ENCODE data around the gene TP53I11. TPM values are rescaled to one million over a fixed set of nuclear protein-coding genes. Genes with fewer than 3 reads are reported as not detected.

TP53I11 gene
- total and polyA plus RNA-seq, 2 experiments from 2014 or later, result 59.9 to 117 TPM

DNA sequence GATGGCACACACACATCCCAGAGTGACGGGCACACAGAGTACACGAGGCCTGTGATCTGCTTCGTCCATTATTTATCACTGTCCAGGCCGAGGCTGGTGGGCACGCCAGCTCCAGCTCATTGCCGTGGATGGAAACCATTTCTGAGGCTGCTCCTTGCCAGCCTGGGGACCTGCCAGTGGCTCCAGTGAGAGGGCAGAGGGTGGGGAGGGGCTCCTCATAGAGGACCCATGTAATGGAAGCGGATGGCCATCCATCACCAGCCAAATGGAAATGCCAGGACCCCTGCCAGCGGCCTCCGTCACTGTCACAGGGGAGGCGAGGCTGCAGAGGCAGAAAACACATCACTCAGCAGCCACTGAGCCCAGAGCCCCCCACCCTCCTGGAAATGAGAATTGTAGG is 35.7 kb downstream of the TP53I11 start:
- Histone ChIP-seq H3K79me2 (ENCODE audit: insufficient read depth) (no peaks in the 10 kb centered on the region), H3K4me3 (no peak overlapping the region), H3K27me3 (replicated peaks; ENCODE audit: insufficient read depth) (0 out of 2 replicates have a peak, but pooled peaks cover 3% of the 10 kb centered on the region), H3F3A (ENCODE audit: insufficient read depth) (no peaks in the 10 kb centered on the region), H4K20me1 (ENCODE audit: insufficient read depth) (no peaks in the 10 kb centered on the region), H3K9me2 (ENCODE audit: insufficient read depth) (no peaks in the 10 kb centered on the region), H2AFZ (no peak overlapping the region), H3K9me3 (ENCODE audit: low read depth) (no peaks in the 10 kb centered on the region), H3K4me2 (ENCODE audit: unreplicated experiment) (no peak overlapping the region), H3K4me1 (ENCODE audit: insufficient read depth) (no peaks in the 10 kb centered on the region), H3K27ac (no peak overlapping the region), H3K9ac (no peak overlapping the region), H3K36me3 (ENCODE audit: low read depth) (no peaks in the 10 kb centered on the region)
- in situ Hi-C loops (cut with MboI), result loop anchor here (25.0 kb wide), 1 partner anchor 628 kb away; no protein-coding TSS in a partner anchor
- TF ChIP-seq EZH2phosphoT487 (IDR thresholded peaks at IDR 0.05; ENCODE audit: insufficient read depth, low read depth) (no peak), EZH2 (IDR thresholded peaks at IDR 0.05; ENCODE audit: insufficient read depth, poor library complexity, severe bottlenecking) (no peak)
- DNase-seq, result no peak
- 80 to 81% methylated on average over 7 to 10 of the region's 10 CpGs for WGBS, 2 experiments (ENCODE audit: low coverage in 1 of 2, low lambda C conversion rate in 2 of 2, missing lambda C conversion rate in 2 of 2)

DNA sequence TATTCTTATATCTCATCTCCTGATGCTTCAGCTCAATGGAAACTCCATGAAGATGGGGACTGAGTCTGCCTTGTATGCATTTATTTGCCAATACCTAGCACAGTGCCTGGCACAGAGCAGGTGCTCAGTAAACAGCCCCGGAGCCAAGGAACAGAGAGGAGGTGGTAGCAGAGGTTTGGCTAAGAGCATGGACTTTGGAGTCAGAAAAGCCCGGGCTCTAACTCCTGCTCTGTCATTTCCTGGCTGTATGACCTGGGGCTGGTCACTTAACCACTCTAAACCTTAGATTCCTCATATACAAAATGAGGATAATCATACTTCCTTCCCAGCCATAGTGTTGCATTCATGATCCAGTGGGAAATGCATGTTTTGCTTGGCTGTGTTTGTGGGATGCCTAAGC is 36.6 kb downstream of the TP53I11 start:
- Histone ChIP-seq H3K9me2 (ENCODE audit: insufficient read depth) (no peaks in the 10 kb centered on the region), H3K9me3 (ENCODE audit: low read depth) (no peaks in the 10 kb centered on the region), H4K20me1 (ENCODE audit: insufficient read depth) (no peaks in the 10 kb centered on the region), H3K27ac (no peak overlapping the region), H3F3A (ENCODE audit: insufficient read depth) (no peaks in the 10 kb centered on the region), H3K4me3 (no peak overlapping the region), H2AFZ (no peak overlapping the region), H3K4me2 (ENCODE audit: unreplicated experiment) (no peak overlapping the region), H3K4me1 (ENCODE audit: insufficient read depth) (no peaks in the 10 kb centered on the region), H3K79me2 (ENCODE audit: insufficient read depth) (no peaks in the 10 kb centered on the region), H3K27me3 (replicated peaks; ENCODE audit: insufficient read depth) (no peaks in the 10 kb centered on the region), H3K9ac (no peak overlapping the region), H3K36me3 (ENCODE audit: low read depth) (no peaks in the 10 kb centered on the region)
- 84 to 91% methylated on average over 2 of the region's 2 CpGs for WGBS, 2 experiments (ENCODE audit: low coverage in 1 of 2, low lambda C conversion rate in 2 of 2, missing lambda C conversion rate in 2 of 2)
- TF ChIP-seq EZH2 (IDR thresholded peaks at IDR 0.05; ENCODE audit: insufficient read depth, poor library complexity, severe bottlenecking), result no peak
- no peak for TF ChIP-seq EZH2phosphoT487 (IDR thresholded peaks at IDR 0.05; ENCODE audit: insufficient read depth, low read depth)
- no peak for DNase-seq
- in situ Hi-C loops (cut with MboI), result loop anchor here (25.0 kb wide), 1 partner anchor 627 kb away; no protein-coding TSS in a partner anchor

DNA sequence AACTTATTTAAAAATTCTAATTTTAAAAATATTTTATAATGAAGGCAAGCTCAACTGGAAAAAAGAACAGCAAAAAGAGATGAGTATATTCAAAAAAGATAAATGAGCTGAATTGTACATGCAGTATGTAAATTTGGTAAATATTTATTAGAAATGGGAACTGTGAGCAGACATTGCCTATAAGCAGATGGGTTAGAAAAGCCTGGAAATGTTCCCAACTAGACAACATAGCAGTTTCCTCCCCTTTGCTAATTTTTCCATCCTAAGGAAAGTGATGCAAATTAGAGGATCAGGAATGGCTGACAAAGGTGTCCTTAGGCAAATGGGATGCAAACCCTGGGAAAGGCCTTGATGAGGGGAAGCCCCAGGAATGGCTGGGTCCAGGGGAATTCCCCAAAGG is 37.2 kb downstream of the TP53I11 start:
- no peak overlapping the region for H3K9ac ChIP-seq
- H3K27me3 ChIP-seq (replicated peaks; ENCODE audit: insufficient read depth), result 0 out of 2 replicates have a peak, but pooled peaks cover 4% of the 10 kb centered on the region
- no peaks in the 10 kb centered on the region for H4K20me1 ChIP-seq (ENCODE audit: insufficient read depth)
- no peaks in the 10 kb centered on the region for H3K4me1 ChIP-seq (ENCODE audit: insufficient read depth)
- H3K9me2 ChIP-seq (ENCODE audit: insufficient read depth), result no peaks in the 10 kb centered on the region
- H3K9me3 ChIP-seq (ENCODE audit: low read depth), result no peaks in the 10 kb centered on the region
- H3K4me3 ChIP-seq, result no peak overlapping the region
- in situ Hi-C loops (cut with MboI), result loop anchor here (25.0 kb wide), 1 partner anchor 626 kb away; no protein-coding TSS in a partner anchor
- H3K4me2 ChIP-seq (ENCODE audit: unreplicated experiment), result no peak overlapping the region
- no peaks in the 10 kb centered on the region for H3F3A ChIP-seq (ENCODE audit: insufficient read depth)
- no peak overlapping the region for H3K27ac ChIP-seq
- DNase-seq, result no peak
- no peak overlapping the region for H2AFZ ChIP-seq
- TF ChIP-seq EZH2phosphoT487 (IDR thresholded peaks at IDR 0.05; ENCODE audit: insufficient read depth, low read depth) (no peak), EZH2 (IDR thresholded peaks at IDR 0.05; ENCODE audit: insufficient read depth, poor library complexity, severe bottlenecking) (no peak)
- H3K36me3 ChIP-seq (ENCODE audit: low read depth), result no peaks in the 10 kb centered on the region
- no peaks in the 10 kb centered on the region for H3K79me2 ChIP-seq (ENCODE audit: insufficient read depth)

DNA sequence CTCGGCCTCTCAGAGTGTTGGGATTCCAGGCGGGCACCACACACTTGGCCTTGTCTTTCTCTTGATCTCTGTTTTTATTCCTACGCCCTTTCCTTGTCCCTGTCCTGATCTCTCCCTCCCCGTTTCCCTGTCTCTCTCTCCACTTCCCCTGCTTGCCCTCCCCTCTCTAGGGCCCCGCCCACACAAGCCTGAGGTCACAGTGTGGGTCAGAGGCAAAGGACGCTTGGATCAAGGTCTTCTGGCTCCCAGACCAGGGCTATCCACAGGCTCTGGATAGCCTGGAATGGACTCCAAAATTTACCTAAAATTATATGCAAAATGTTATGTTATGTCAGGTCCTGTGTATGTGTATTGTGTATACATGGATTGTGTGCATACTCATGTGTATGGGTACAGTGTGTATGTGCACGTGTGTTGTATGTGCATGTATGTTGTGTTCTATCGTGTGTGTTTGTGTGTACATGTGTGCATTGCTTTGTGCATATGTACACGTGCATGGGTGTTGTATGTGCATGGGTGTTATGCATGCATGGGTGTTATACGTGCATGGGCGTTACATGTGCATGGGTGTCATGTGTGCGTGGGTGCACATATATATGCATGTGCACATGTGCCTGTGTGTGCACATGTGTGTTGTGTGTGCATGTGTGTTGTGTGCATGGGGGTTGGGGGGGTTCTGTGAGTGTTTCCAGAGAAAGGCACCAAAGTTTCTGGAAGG is 38.3 kb downstream of the TP53I11 start:
- no peaks in the 10 kb centered on the region for H4K20me1 ChIP-seq (ENCODE audit: insufficient read depth)
- no peak overlapping the region for H2AFZ ChIP-seq
- H3K4me1 ChIP-seq (ENCODE audit: insufficient read depth), result no peaks in the 10 kb centered on the region
- WGBS, 2 experiments (ENCODE audit: low coverage in 1 of 2, low lambda C conversion rate in 2 of 2, missing lambda C conversion rate in 2 of 2), result 55 to 63% methylated on average over 12 of the region's 12 CpGs
- H3K4me2 ChIP-seq (ENCODE audit: unreplicated experiment), result no peak overlapping the region
- no peak for DNase-seq
- H3K9ac ChIP-seq, result no peak overlapping the region
- no peaks in the 10 kb centered on the region for H3F3A ChIP-seq (ENCODE audit: insufficient read depth)
- H3K36me3 ChIP-seq (ENCODE audit: low read depth), result no peaks in the 10 kb centered on the region
- H3K4me3 ChIP-seq, result no peak overlapping the region
- H3K27me3 ChIP-seq (replicated peaks; ENCODE audit: insufficient read depth), result peaks cover 5% of the 10 kb centered on the region; the same call in 1 of the 2 replicates
- no peaks in the 10 kb centered on the region for H3K9me2 ChIP-seq (ENCODE audit: insufficient read depth)
- TF ChIP-seq EZH2 (IDR thresholded peaks at IDR 0.05; ENCODE audit: insufficient read depth, poor library complexity, severe bottlenecking) (no peak), EZH2phosphoT487 (IDR thresholded peaks at IDR 0.05; ENCODE audit: insufficient read depth, low read depth) (no peak)
- no peaks in the 10 kb centered on the region for H3K79me2 ChIP-seq (ENCODE audit: insufficient read depth)
- in situ Hi-C loops (cut with MboI), result loop anchor here (25.0 kb wide), 1 partner anchor 625 kb away; no protein-coding TSS in a partner anchor
- H3K9me3 ChIP-seq (ENCODE audit: low read depth), result no peaks in the 10 kb centered on the region
- no peak overlapping the region for H3K27ac ChIP-seq
